GM06990 (cell line): Measurements from ENCODE around the gene CCDC154.

Source experiments
- DNase-seq: peaks from one replicate; pipeline ENCODE4 v3.0.0-alpha.2; 2011; ENCODE audit not compliant: insufficient read length; ENCODE audit errors: extremely low read depth
- H3K27me3 ChIP-seq: replicated peaks from 2 replicates; pipeline ENCODE4 v1.6.0; 2011; ENCODE audit warnings: low read length; ENCODE audit not compliant: control insufficient read depth, insufficient read depth
- H3K36me3 ChIP-seq: 2 replicates; pipeline ENCODE4 v1.5.1; 2011; ENCODE audit warnings: low read length; ENCODE audit not compliant: control insufficient read depth, insufficient read depth
- H3K4me3 ChIP-seq: replicated peaks from 2 replicates; pipeline ENCODE4 v1.5.1; 2011; ENCODE audit warnings: low read depth, mild to moderate bottlenecking, control low read depth, low read length
- TF ChIP-seq, protein P1 (sequence below): IDR thresholded peaks from 2 replicates; pipeline ENCODE4 v1.5.1; 2011; ENCODE audit warnings: low read length, control low read depth, mild to moderate bottlenecking, inconsistent platforms; ENCODE audit not compliant: insufficient read depth, poor library complexity, severe bottlenecking

CCDC154 gene

GRCh38 chr16:1458977-1459341, 14.6 kb upstream of the CCDC154 start:
- Histone ChIP-seq H3K4me3 (no peak overlapping the region; the same call in 1 of the 2 replicates), H3K27me3 (no peaks in the 10 kb centered on the region), H3K36me3 (peaks cover 15% of the 10 kb centered on the region)
- peak; percentile 75 for DNase-seq
- TF ChIP-seq, protein P1, sequence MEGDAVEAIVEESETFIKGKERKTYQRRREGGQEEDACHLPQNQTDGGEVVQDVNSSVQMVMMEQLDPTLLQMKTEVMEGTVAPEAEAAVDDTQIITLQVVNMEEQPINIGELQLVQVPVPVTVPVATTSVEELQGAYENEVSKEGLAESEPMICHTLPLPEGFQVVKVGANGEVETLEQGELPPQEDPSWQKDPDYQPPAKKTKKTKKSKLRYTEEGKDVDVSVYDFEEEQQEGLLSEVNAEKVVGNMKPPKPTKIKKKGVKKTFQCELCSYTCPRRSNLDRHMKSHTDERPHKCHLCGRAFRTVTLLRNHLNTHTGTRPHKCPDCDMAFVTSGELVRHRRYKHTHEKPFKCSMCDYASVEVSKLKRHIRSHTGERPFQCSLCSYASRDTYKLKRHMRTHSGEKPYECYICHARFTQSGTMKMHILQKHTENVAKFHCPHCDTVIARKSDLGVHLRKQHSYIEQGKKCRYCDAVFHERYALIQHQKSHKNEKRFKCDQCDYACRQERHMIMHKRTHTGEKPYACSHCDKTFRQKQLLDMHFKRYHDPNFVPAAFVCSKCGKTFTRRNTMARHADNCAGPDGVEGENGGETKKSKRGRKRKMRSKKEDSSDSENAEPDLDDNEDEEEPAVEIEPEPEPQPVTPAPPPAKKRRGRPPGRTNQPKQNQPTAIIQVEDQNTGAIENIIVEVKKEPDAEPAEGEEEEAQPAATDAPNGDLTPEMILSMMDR, result no peak

- no peak for DNase-seq
- TF ChIP-seq, protein P1, result no peak
- Histone ChIP-seq H3K27me3 (no peaks in the 10 kb centered on the region), H3K36me3 (peaks cover 17% of the 10 kb centered on the region), H3K4me3 (no peak overlapping the region)
Observed at GRCh38 chr16:1458336-1458976, 14.1 kb upstream of the CCDC154 start.

- Histone ChIP-seq H3K4me3 (no peak overlapping the region), H3K27me3 (no peaks in the 10 kb centered on the region), H3K36me3 (peaks cover 20% of the 10 kb centered on the region)
- DNase-seq, result no peak
- TF ChIP-seq, protein P1, result no peak
Observed at GRCh38 chr16:1457489-1458245, 13.3 kb upstream of the CCDC154 start.

GRCh38 chr16:1456951-1457350, 12.6 kb upstream of the CCDC154 start:
- DNase-seq, result no peak
- Histone ChIP-seq H3K4me3 (no peak overlapping the region), H3K36me3 (peaks cover 22% of the 10 kb centered on the region), H3K27me3 (no peaks in the 10 kb centered on the region)
- TF ChIP-seq, protein P1, result no peak

- Histone ChIP-seq H3K36me3 (peaks cover 22% of the 10 kb centered on the region), H3K27me3 (no peaks in the 10 kb centered on the region), H3K4me3 (no peak overlapping the region)
- TF ChIP-seq, protein P1, result no peak
- DNase-seq, result no peak
Observed at GRCh38 chr16:1455190-1456171, 11.1 kb upstream of the CCDC154 start.
